Stimulated activated naive B cell treated with anti-CD40 and anti-IgM and Interleukin-4, amounts not matched to agents 10 μg/mL and 1 μg/mL and 100 μg/mL, for 72 hours (primary cell): ENCODE results near the gene MARK3.

ENCODE experiments used
- ATAC-seq, 2 donors: fragments of 150-1000 bp; cut with Tn5 transposase; replicated peaks; 2 replicates each; pipeline ENCODE4 v1.10.0; 2021; ENCODE audit warnings: moderate library complexity in 1 of 2
- DNase-seq: peaks from one replicate; pipeline ENCODE4 v3.0.0; 2021
- H3K27ac Mint-ChIP-seq: one replicate; pipeline ENCODE4 v1.8.0; 2022; ENCODE audit warnings: mild to moderate bottlenecking, mixed read lengths
- H3K27me3 Mint-ChIP-seq, 2 donors: one replicate each; pipeline ENCODE4 v1.8.0; 2022; ENCODE audit warnings: mixed read lengths in 2 of 2
- H3K36me3 Mint-ChIP-seq, 2 donors: one replicate each; pipeline ENCODE4 v1.8.0; 2022; ENCODE audit warnings: mixed read lengths in 2 of 2, mild to moderate bottlenecking in 1 of 2
- H3K4me1 Mint-ChIP-seq, 2 donors: one replicate each; pipeline ENCODE4 v1.8.0; 2022; ENCODE audit warnings: mixed read lengths in 2 of 2, mild to moderate bottlenecking in 1 of 2
- H3K4me3 Mint-ChIP-seq, 2 donors: one replicate each; pipeline ENCODE4 v1.8.0; 2022; ENCODE audit warnings: mild to moderate bottlenecking in 2 of 2, mixed read lengths in 2 of 2, moderate library complexity in 1 of 2
- H3K9me3 Mint-ChIP-seq, 2 donors: one replicate each; pipeline ENCODE4 v1.8.0; 2022; ENCODE audit warnings: mixed read lengths in 2 of 2, mild to moderate bottlenecking in 1 of 2

MARK3 gene

DNA sequence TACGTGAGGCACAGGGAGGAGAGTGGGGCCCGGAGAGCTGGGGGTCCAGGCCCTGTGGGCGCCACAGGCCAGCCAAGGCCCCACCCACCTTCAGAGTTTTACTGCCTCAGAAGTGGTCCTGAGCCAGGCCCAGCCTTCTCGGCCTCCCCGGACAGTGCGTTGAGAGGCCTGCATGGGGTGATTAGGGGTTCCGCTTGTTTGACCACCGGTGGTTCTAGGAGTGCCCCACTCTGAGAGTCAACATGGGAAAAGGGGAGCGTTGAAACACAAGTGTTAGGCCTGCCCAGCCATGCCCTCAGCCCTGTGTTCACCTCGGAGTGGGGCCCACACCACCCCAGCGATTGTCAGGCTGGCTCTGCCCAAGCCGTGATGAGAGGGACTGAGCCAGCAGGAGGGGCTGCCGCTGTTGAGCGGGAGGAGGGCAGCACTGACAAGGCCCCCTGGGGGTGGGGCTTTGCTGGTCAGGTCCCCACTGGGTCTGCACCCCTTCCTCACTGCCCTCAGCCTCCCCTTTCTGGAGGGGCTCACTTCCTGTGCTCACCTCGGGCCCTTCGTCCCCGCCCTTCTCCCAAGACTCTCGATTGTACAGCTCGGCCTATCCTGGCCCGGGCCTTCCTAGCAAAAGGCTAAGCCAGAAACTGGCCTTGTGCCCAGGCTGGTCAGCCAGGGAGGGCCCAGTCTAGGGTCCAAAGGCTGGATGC lies 132.7 kb downstream of the MARK3 start:
- H3K9me3 Mint-ChIP-seq, result no peaks in the 10 kb centered on the region
- ATAC-seq (no peak), DNase-seq (no peak)
- no peak overlapping the region for H3K4me3 Mint-ChIP-seq
- H3K36me3 Mint-ChIP-seq, result peaks cover 4 to 5% of the 10 kb centered on the region in 2 donors
- H3K4me1 Mint-ChIP-seq, result peaks cover 9 to 27% of the 10 kb centered on the region in 2 donors
- H3K27ac Mint-ChIP-seq, result no peak overlapping the region
- H3K27me3 Mint-ChIP-seq, result peaks cover 0 to 12% of the 10 kb centered on the region in 2 donors

- Mint-ChIP-seq H3K36me3 (peaks cover 4 to 5% of the 10 kb centered on the region in 2 donors), H3K4me3 (no peak overlapping the region), H3K27ac (peak overlapping the region; percentile 1), H3K9me3 (no peaks in the 10 kb centered on the region), H3K4me1 (peaks cover 9 to 31% of the 10 kb centered on the region in 2 donors), H3K27me3 (peaks cover 0 to 12% of the 10 kb centered on the region in 2 donors)
- ATAC-seq (peak; percentile 42 to 46), DNase-seq (no peak)
These were observed 133.3 kb downstream of the MARK3 start for GRCh38 chr14:103518422-103519042.

GRCh38 chr14:103519043-103519836 lies 134.0 kb downstream of the MARK3 start:
- Mint-ChIP-seq H3K4me1 (peaks cover 9 to 31% of the 10 kb centered on the region in 2 donors), H3K27me3 (peaks cover 0 to 12% of the 10 kb centered on the region in 2 donors), H3K4me3 (peak overlapping the region; percentile 11 to 38), H3K9me3 (no peaks in the 10 kb centered on the region), H3K36me3 (peaks cover 4 to 5% of the 10 kb centered on the region in 2 donors), H3K27ac (peak overlapping the region; percentile 76)
- DNase-seq (no peak), ATAC-seq (no peak)

DNA sequence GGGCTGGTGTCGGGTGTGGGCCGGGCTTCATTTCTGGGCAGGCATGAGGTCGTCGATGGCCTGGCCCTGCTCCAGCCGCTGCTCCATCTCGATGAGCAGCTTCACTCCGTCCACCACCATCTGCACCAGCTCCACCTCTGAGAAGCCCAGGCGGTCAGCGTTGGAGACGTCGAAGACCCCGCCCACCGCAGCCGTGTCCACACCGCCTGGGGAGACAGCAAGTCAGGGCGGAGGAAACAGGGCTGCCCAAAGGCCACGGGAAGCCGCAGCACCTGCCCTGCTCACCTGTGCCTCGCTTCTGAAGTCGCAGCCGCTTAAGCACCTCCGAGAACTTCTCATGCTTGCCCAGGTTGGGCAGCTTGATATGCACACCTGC lies 134.6 kb downstream of the MARK3 start:
- Mint-ChIP-seq H3K27me3 (peaks cover 0 to 12% of the 10 kb centered on the region in 2 donors), H3K9me3 (no peaks in the 10 kb centered on the region), H3K36me3 (peaks cover under 1 to 2% of the 10 kb centered on the region in 2 donors), H3K4me1 (peaks cover 11 to 31% of the 10 kb centered on the region in 2 donors), H3K27ac (peak overlapping the region; percentile 76), H3K4me3 (peak overlapping the region; percentile 11 to 38)
- no peak for ATAC-seq
- DNase-seq, result no peak

- H3K36me3 Mint-ChIP-seq, result peaks cover 0 to 1% of the 10 kb centered on the region in 2 donors
- H3K9me3 Mint-ChIP-seq, result no peaks in the 10 kb centered on the region
- DNase-seq, result no peak
These were observed 135.0 kb downstream of the MARK3 start for GRCh38 chr14:103520269-103520656.

DNA sequence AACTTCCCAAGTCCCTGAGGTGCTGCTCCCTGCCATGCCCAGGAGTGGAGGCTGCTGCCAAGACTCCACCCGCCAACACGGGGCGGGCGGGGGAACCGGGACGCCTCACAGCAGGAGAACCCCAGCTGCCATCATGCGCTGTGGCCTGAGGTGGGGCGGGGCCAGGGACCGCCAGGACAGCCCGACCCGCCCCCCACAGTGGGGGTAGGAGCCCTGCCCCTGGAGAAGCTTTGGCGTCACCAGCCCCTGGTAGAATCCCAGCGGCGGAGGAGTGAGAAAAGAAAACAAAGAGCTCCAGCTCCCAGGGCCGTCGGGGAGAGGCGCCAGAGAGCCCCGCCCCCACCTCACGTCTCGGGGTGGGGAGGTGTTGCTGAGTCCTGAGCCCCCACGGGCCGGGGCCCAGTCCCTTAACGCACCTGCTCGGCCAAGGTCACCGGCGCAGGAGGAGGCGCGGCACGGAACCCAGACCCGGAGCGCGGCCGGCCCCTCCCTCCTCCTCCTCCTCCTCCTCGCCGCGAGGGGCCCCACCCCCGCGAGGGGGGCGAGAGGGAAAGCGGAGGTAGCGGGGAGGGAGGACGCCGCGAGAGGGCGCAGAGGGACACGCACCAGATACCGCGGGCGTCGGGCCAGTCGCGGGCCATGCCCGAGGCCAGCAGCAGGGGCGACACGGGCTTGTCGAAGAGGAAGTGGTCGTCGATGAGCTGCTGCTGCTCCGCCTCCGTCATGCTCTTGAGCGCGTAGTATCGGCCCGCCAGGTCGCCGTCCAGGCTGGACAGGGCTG lies 135.6 kb downstream of the MARK3 start:
- ATAC-seq (peak; percentile 56 to 64), DNase-seq (peak; percentile 55)
- Mint-ChIP-seq H3K36me3 (peaks cover 0 to 3% of the 10 kb centered on the region in 2 donors), H3K4me3 (peak overlapping the region; percentile 41 to 64), H3K4me1 (peaks cover 18 to 34% of the 10 kb centered on the region in 2 donors), H3K27ac (peak overlapping the region; percentile 37), H3K27me3 (peaks cover 0 to 12% of the 10 kb centered on the region in 2 donors), H3K9me3 (no peaks in the 10 kb centered on the region)

More at GRCh38 chr14:103520269-103520656, 135.0 kb downstream of the MARK3 start:
- Mint-ChIP-seq H3K4me3 (peak overlapping the region in 1 of 2 donors; percentile 64), H3K27ac (no peak overlapping the region), H3K27me3 (peaks cover 0 to 12% of the 10 kb centered on the region in 2 donors), H3K4me1 (peaks cover 14 to 31% of the 10 kb centered on the region in 2 donors)
- ATAC-seq, result peak in 1 of 2 donors; percentile 14

GRCh38 chr14:103521438-103521950 lies 136.3 kb downstream of the MARK3 start:
- H3K36me3 Mint-ChIP-seq, result peaks cover under 1 to 5% of the 10 kb centered on the region in 2 donors
- no peaks in the 10 kb centered on the region for H3K9me3 Mint-ChIP-seq
- no peak overlapping the region for H3K27ac Mint-ChIP-seq
- H3K27me3 Mint-ChIP-seq, result peaks cover 0 to 12% of the 10 kb centered on the region in 2 donors
- H3K4me3 Mint-ChIP-seq, result peak overlapping the region in 1 of 2 donors; percentile 30
- DNase-seq (no peak), ATAC-seq (peak in 1 of 2 donors; percentile 13)
- peaks cover 21 to 41% of the 10 kb centered on the region in 2 donors for H3K4me1 Mint-ChIP-seq

DNA sequence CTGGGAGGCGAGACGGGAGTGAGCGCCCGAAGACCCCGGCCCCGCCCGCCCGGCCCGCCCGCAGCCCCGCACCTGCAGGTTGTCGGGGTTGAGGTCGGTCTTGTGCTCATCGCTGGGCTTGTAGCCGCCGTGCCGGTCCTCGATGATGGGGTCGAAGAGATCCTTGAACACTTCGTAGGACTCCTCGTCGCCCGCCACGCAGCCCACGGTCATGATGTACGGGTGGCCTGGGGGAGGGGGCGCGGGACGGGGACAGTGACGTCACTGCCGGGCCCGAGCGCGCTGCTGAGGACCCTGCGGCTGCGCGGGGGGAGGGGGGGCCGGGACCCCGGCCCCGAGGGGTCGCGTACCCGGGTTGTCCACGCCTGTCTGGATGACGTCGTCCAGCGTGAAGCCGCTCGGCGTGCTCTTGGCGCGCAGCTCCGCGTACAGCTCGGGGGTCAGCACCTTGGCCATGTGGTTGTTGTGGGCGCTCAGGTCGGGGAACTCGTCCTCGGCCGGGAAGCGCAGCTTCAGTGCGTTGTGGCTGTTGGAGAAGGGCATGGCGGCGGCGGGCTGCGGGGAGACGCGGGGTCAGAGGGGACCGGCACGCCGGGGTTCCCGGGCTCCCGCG lies 136.8 kb downstream of the MARK3 start:
- Mint-ChIP-seq H3K4me1 (peaks cover 25 to 47% of the 10 kb centered on the region in 2 donors), H3K27ac (no peak overlapping the region), H3K9me3 (no peaks in the 10 kb centered on the region), H3K4me3 (peak overlapping the region; percentile 46), H3K27me3 (peaks cover 0 to 12% of the 10 kb centered on the region in 2 donors), H3K36me3 (peaks cover 3 to 5% of the 10 kb centered on the region in 2 donors)
- ATAC-seq (no peak), DNase-seq (no peak)

- Mint-ChIP-seq H3K4me1 (peaks cover 33 to 55% of the 10 kb centered on the region in 2 donors), H3K4me3 (peak within 1 kb of the TSS; percentile 46), H3K27ac (no peak within 1 kb of the TSS), H3K9me3 (no peaks in the 10 kb centered on the region), H3K27me3 (peaks cover 0 to 12% of the 10 kb centered on the region in 2 donors), H3K36me3 (peaks cover 3 to 5% of the 10 kb centered on the region in 2 donors)
- ATAC-seq (no peak), DNase-seq (no peak)
These were observed 137.7 kb downstream of the MARK3 start, which contains the start of gene CKB for GRCh38 chr14:103522649-103523574. Gene CKB (minus strand): TSS chr14:103522830. CDS start chr14:103522493, 337 bp downstream.

GRCh38 chr14:103523575-103523954 lies 138.3 kb downstream of the MARK3 start:
- DNase-seq (no peak), ATAC-seq (no peak)
- H3K4me3 Mint-ChIP-seq, result peak overlapping the region; percentile 6 to 25
- H3K27me3 Mint-ChIP-seq, result peaks cover 0 to 12% of the 10 kb centered on the region in 2 donors
- H3K9me3 Mint-ChIP-seq, result no peaks in the 10 kb centered on the region
- peaks cover 37 to 57% of the 10 kb centered on the region in 2 donors for H3K4me1 Mint-ChIP-seq
- H3K27ac Mint-ChIP-seq, result no peak overlapping the region
- H3K36me3 Mint-ChIP-seq, result peaks cover 3 to 5% of the 10 kb centered on the region in 2 donors

DNA sequence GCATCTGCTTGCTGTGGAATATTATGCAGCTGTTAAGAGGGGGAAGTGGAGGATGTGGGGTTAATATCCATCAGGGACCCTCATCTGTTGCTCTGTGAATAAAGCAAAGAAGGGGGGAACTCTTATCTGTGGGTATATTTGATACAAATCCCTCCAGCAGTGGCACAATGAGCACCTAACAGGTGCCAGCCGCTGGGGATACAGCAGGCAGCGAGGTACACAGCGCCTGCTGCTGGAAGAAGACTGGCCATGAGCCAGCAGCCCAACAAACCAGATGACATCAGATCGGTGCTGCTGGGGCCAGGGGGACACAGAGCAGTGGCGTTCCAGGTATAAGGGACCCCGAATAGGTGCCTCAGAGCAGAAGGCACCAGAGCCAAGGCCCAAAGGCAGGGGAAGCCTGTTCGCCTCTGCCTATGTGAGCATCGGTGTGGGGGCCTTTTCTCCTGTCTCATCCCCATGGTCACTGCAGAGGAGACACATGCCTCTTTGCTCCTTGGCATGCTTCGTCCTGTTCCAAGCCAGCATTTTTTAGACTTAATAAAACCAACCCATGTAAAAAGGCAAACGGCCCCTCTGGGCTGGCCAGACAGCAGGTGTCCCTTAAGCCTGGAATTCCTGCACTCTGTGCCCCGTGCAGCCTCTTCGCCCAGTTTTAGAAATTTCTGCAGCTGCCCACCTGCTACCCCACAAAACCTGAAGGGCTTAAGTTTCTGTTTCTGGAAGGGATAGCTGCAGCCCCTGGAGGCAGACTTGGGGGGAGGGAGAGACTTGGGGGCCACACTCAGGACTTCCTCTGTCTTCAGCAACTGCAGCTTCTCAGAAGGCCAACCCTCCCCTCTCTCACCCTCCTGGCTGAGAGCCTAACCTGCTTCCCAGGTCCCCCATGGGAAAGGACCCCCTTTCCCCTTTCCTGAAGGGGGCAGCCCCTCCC lies 139.1 kb downstream of the MARK3 start:
- DNase-seq (no peak), ATAC-seq (no peak)
- Mint-ChIP-seq H3K4me3 (no peak overlapping the region), H3K27ac (no peak overlapping the region), H3K9me3 (no peaks in the 10 kb centered on the region), H3K27me3 (peaks cover 0 to 11% of the 10 kb centered on the region in 2 donors), H3K4me1 (peaks cover 32 to 53% of the 10 kb centered on the region in 2 donors), H3K36me3 (peaks cover 5 to 7% of the 10 kb centered on the region in 2 donors)
